Measurements from ENCODE around the gene ZBTB20. TPM values are rescaled to one million over a fixed set of nuclear protein-coding genes. Genes with fewer than 3 reads are reported as not detected.

ZBTB20 gene
- total and polyA plus RNA-seq, 10 of the 15 experiments (the other 5 are each of a cell fraction or from before 2014, with no cell fraction given) = 0.20 to 5.5 (median 2.2) TPM

- TF ChIP-seq ZBTB4 (CRISPR knock-in tag; IDR thresholded peaks at IDR 0.05) (no peak), FOXM1 (IDR thresholded peaks at IDR 0.05; ENCODE audit: low read depth, low read length) (peak; percentile 30; the same call in 1 of the 2 replicates), EED (IDR thresholded peaks at IDR 0.05; ENCODE audit: low read depth) (0 out of 2 replicates have a peak, but pooled peaks have one; percentile 18), MTA2 (IDR thresholded peaks at IDR 0.05; ENCODE audit: low read depth) (peak; percentile 68; the same call in 1 of the 2 replicates), ZNF24 (IDR thresholded peaks at IDR 0.05) (no peak), RAD51 (IDR thresholded peaks at IDR 0.05) (no peak), ZZZ3 (IDR thresholded peaks at IDR 0.05; ENCODE audit: control insufficient read depth, insufficient read length, low read depth) (no peak), HDAC2 (IDR thresholded peaks at IDR 0.05) (no peak), MTA3 (IDR thresholded peaks at IDR 0.05; ENCODE audit: borderline replicate concordance, low read length) (no peak), RELB (IDR thresholded peaks at IDR 0.05; ENCODE audit: low read depth) (no peak), SMAD5 (IDR thresholded peaks at IDR 0.05; ENCODE audit: low read depth) (no peak), ZNF217 (IDR thresholded peaks at IDR 0.05) (no peak), RUNX3 (IDR thresholded peaks at IDR 0.05; ENCODE audit: low read length) (peak; percentile 84), ZNF384 (IDR thresholded peaks at IDR 0.05; ENCODE audit: borderline replicate concordance, low read depth, low read length) (no peak), HDAC6 (IDR thresholded peaks at IDR 0.05; ENCODE audit: unreplicated experiment) (no peak), NR2F1 (conservative IDR thresholded peaks at IDR 0.05) (peak; percentile 67; the same call in 1 of the 2 replicates), BCL3 (IDR thresholded peaks at IDR 0.05; ENCODE audit: borderline replicate concordance, insufficient read depth, low read depth, low read length, poor library complexity, severe bottlenecking) (no peak)
- TF ChIP-seq, protein P1, sequence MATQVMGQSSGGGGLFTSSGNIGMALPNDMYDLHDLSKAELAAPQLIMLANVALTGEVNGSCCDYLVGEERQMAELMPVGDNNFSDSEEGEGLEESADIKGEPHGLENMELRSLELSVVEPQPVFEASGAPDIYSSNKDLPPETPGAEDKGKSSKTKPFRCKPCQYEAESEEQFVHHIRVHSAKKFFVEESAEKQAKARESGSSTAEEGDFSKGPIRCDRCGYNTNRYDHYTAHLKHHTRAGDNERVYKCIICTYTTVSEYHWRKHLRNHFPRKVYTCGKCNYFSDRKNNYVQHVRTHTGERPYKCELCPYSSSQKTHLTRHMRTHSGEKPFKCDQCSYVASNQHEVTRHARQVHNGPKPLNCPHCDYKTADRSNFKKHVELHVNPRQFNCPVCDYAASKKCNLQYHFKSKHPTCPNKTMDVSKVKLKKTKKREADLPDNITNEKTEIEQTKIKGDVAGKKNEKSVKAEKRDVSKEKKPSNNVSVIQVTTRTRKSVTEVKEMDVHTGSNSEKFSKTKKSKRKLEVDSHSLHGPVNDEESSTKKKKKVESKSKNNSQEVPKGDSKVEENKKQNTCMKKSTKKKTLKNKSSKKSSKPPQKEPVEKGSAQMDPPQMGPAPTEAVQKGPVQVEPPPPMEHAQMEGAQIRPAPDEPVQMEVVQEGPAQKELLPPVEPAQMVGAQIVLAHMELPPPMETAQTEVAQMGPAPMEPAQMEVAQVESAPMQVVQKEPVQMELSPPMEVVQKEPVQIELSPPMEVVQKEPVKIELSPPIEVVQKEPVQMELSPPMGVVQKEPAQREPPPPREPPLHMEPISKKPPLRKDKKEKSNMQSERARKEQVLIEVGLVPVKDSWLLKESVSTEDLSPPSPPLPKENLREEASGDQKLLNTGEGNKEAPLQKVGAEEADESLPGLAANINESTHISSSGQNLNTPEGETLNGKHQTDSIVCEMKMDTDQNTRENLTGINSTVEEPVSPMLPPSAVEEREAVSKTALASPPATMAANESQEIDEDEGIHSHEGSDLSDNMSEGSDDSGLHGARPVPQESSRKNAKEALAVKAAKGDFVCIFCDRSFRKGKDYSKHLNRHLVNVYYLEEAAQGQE (IDR thresholded peaks at IDR 0.05; ENCODE audit: low read depth, low read length) = no peak
Observed at GRCh38 chr3:114721864-114722263, 425.2 kb downstream of the ZBTB20 start (continued).
